Ascending aorta (tissue), 2 donors: Measurements from ENCODE around the gene NKAIN2. TPM values are rescaled to one million over a fixed set of nuclear protein-coding genes. Genes with fewer than 3 reads are reported as not detected.

Source experiments
- DNase-seq, 2 donors: peaks; one replicate each; pipeline ENCODE4 v3.0.0-alpha.2; 2019; ENCODE audit warnings: low spot score in 2 of 2
- H3K27ac ChIP-seq, 2 donors: fragments of 200-600 bp; sonication (generic); one replicate each; pipeline ENCODE4 v1.5.1; 2016 to 2017; ENCODE audit warnings: mild to moderate bottlenecking in 1 of 2
- H3K27me3 ChIP-seq: fragments of 200-600 bp; sonication (generic); one replicate; pipeline ENCODE4 v1.5.1; 2017
- H3K36me3 ChIP-seq, 2 donors: fragments of 200-600 bp; sonication (generic); one replicate each; pipeline ENCODE4 v1.5.1; 2016
- H3K4me1 ChIP-seq, 2 donors: fragments of 200-600 bp; sonication (generic); one replicate each; pipeline ENCODE4 v1.5.1; 2016 to 2017; ENCODE audit warnings: mild to moderate bottlenecking in 1 of 2
- H3K4me3 ChIP-seq, 2 donors: fragments of 200-600 bp; sonication (generic); one replicate each; pipeline ENCODE4 v1.5.1; 2016 to 2017; ENCODE audit warnings: mild to moderate bottlenecking in 1 of 2
- H3K9me3 ChIP-seq, 2 donors: fragments of 200-600 bp; sonication (generic); one replicate each; pipeline ENCODE4 v1.5.1; 2016
- intact Hi-C: fragments of 100-400 bp; cut with DNase I; formaldehyde crosslinking; loops from one replicate; pipeline ENCODE4 v1.15.1; 2023
- total RNA-seq: library from RNA; depleted of rRNA; stranded (reverse); fragments of >200 nt; gene quantifications from one replicate; pipeline ENCODE4 v1.1.0, GENCODE V29; 2016
- TF ChIP-seq, protein P1 (sequence below), 3 experiments: fragments of 200-600 bp in 2 of 3; fragments of 450-650 bp in 1 of 3; sonication (generic) in 2 of 3; IDR thresholded peaks; one replicate each; pipeline ENCODE4 v1.5.1; 2016 to 2019; ENCODE audit warnings: antibody characterized with exemption in 3 of 3, mild to moderate bottlenecking in 1 of 3, moderate library complexity in 1 of 3

NKAIN2 gene
- total RNA-seq, 1 donor from 2014 or later = 0.11 TPM

DNA sequence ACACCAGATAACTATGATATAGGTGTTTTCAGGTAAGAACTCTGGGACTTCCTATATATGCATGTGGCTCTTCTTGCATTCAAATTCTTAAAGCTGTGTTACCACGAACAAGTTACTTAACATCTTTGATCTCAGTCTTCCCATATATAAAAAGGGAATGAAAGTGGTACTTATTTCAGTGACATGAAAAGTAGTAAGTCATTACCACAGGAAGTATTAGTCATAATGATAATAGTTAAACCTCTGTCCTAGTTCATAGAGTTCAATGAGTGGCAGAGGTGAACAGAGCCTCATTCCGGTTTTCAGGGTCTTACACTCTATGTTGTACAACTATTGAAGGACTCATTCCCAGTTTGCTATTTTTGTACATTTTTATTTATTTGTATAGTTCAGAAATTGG, 237.0 kb downstream of the NKAIN2 start:
- intact Hi-C loops = no loop called here
- DNase-seq = no peak
- H3K36me3 ChIP-seq = no peaks in the 10 kb centered on the region
- no peaks in the 10 kb centered on the region for H3K27me3 ChIP-seq
- no peaks in the 10 kb centered on the region for H3K9me3 ChIP-seq
- no peak overlapping the region for H3K27ac ChIP-seq
- H3K4me3 ChIP-seq = no peak overlapping the region
- H3K4me1 ChIP-seq = no peaks in the 10 kb centered on the region
- TF ChIP-seq, protein P1, sequence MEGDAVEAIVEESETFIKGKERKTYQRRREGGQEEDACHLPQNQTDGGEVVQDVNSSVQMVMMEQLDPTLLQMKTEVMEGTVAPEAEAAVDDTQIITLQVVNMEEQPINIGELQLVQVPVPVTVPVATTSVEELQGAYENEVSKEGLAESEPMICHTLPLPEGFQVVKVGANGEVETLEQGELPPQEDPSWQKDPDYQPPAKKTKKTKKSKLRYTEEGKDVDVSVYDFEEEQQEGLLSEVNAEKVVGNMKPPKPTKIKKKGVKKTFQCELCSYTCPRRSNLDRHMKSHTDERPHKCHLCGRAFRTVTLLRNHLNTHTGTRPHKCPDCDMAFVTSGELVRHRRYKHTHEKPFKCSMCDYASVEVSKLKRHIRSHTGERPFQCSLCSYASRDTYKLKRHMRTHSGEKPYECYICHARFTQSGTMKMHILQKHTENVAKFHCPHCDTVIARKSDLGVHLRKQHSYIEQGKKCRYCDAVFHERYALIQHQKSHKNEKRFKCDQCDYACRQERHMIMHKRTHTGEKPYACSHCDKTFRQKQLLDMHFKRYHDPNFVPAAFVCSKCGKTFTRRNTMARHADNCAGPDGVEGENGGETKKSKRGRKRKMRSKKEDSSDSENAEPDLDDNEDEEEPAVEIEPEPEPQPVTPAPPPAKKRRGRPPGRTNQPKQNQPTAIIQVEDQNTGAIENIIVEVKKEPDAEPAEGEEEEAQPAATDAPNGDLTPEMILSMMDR (IDR thresholded peaks at IDR 0.05) = no peak

DNA sequence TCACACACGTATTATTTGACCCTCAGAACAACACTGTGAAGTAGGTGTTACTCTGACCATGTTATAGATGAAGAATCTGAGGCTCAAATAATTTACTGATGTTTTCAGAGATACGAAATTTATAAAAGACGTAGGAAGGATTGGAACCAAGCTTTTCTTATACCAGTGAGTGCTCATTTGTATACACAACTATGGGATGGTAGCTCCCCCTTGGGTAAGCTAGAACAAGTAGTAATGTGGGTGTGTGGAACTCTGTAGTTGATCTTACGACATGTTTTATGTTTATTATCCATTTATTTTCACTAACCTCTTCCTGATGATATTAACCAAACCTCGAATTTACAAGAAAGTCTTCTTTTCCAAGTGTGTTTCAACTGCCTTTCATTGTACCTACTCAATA, 248.5 kb downstream of the NKAIN2 start:
- H3K36me3 ChIP-seq = no peaks in the 10 kb centered on the region
- intact Hi-C loops = no loop called here
- DNase-seq = no peak
- TF ChIP-seq, protein P1 (IDR thresholded peaks at IDR 0.05) = no peak
- no peak overlapping the region for H3K4me3 ChIP-seq
- H3K27ac ChIP-seq = no peak overlapping the region
- no peaks in the 10 kb centered on the region for H3K27me3 ChIP-seq
- H3K9me3 ChIP-seq = no peaks in the 10 kb centered on the region
- H3K4me1 ChIP-seq = no peaks in the 10 kb centered on the region

DNA sequence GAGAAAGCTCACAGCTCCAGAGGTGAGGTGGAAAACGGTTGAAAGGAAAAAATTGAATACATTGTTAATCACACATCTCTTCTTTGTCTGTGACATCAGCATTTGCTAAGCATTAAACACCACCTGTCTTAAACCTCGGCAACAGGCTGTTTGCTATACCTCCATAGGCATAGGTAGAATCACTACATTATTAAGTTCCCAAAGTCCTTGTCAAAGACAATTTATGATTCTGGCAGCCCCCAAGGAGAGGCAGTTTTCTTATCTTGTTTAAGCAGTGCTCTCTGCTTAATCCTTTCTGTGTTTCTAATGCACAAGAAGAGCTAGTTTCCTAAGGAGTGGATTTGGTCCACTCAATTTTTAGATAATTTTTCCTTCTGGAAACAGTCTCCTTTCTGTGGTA, 249.7 kb downstream of the NKAIN2 start:
- TF ChIP-seq, protein P1 (IDR thresholded peaks at IDR 0.05) = no peak
- intact Hi-C loops = no loop called here
- H3K27ac ChIP-seq = no peak overlapping the region

DNA sequence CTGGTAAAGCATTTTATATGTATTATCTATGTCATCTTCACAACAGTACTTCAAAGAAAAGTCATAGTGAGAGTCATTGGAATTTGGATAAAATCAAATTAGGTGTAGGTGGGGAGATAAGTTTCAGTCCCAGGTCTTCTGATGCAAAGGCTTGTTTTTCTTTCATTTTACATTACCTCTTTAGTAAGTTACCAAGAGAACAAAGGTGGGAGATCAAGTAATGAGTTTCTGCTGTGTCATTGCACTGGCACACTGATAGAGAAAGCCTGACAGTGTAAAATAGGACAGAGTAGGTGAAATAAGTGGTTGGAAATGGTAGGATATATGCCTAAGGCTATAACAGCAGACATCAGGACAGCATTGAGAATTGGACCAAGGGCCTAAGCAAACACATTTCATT, 250.4 kb downstream of the NKAIN2 start:
- Histone ChIP-seq H3K27me3 (no peaks in the 10 kb centered on the region), H3K4me1 (no peaks in the 10 kb centered on the region), H3K4me3 (no peak overlapping the region), H3K36me3 (no peaks in the 10 kb centered on the region), H3K9me3 (no peaks in the 10 kb centered on the region), H3K27ac (no peak overlapping the region)
- TF ChIP-seq, protein P1 (IDR thresholded peaks at IDR 0.05) = no peak
- intact Hi-C loops = no loop called here
- no peak for DNase-seq

More for the DNA sequence above, 249.7 kb downstream of the NKAIN2 start:
- no peaks in the 10 kb centered on the region for H3K9me3 ChIP-seq
- no peaks in the 10 kb centered on the region for H3K4me1 ChIP-seq
- no peak for DNase-seq
- H3K27me3 ChIP-seq = no peaks in the 10 kb centered on the region
- H3K36me3 ChIP-seq = no peaks in the 10 kb centered on the region
- H3K4me3 ChIP-seq = no peak overlapping the region

DNA sequence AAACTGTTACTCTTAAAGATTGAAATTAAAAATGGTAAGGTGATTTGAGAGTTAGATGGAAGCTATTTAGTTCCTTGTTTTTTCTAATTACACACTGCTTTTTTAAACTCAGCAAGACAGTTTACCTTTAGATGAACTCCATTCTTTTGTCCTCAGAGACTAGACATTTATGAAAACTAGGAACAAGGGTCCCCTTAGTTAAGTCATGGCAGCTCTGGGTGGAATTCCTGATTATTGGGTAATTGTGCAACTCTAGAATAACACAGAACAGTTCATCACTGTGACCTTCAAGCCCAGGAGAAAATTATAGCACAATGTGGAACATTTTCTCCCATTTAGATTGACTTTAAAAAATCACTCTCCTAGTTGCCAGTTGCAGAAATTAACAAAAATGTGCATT, 251.7 kb downstream of the NKAIN2 start:
- H3K27me3 ChIP-seq = no peaks in the 10 kb centered on the region
- DNase-seq = no peak
- intact Hi-C loops = no loop called here

More for the DNA sequence above, 251.7 kb downstream of the NKAIN2 start:
- no peak overlapping the region for H3K4me3 ChIP-seq
- no peaks in the 10 kb centered on the region for H3K9me3 ChIP-seq
- no peaks in the 10 kb centered on the region for H3K4me1 ChIP-seq
- no peak overlapping the region for H3K27ac ChIP-seq
- no peaks in the 10 kb centered on the region for H3K36me3 ChIP-seq
- TF ChIP-seq, protein P1 (IDR thresholded peaks at IDR 0.05) = no peak
